GM15510 (cell line): ENCODE measurements around the gene OSGEP.

Source experiments
- POLR2A ChIP-seq: IDR thresholded peaks from 3 replicates; pipeline ENCODE4 v1.6.1; 2011; ENCODE audit warnings: borderline replicate concordance; ENCODE audit not compliant: insufficient read length; ENCODE audit errors: extremely low read depth

OSGEP gene

GRCh38 chr14:20424851-20425250, 29.8 kb downstream of the OSGEP start:
- TF ChIP-seq POLR2A: no peak

GRCh38 chr14:20422886-20423285, 31.7 kb downstream of the OSGEP start:
- TF ChIP-seq POLR2A: no peak

GRCh38 chr14:20421267-20421666, 33.3 kb downstream of the OSGEP start:
- no peak for TF ChIP-seq POLR2A

GRCh38 chr14:20419419-20419818, 35.2 kb downstream of the OSGEP start:
- TF ChIP-seq POLR2A: no peak

- no peak for TF ChIP-seq POLR2A
Observed at GRCh38 chr14:20418501-20418909, 36.1 kb downstream of the OSGEP start.

- no peak for TF ChIP-seq POLR2A
Observed at GRCh38 chr14:20417250-20418186, 37.1 kb downstream of the OSGEP start.

- TF ChIP-seq POLR2A: no peak
Observed at GRCh38 chr14:20416223-20416622, 38.4 kb downstream of the OSGEP start.

GRCh38 chr14:20415782-20416206, 38.8 kb downstream of the OSGEP start:
- no peak for TF ChIP-seq POLR2A

GRCh38 chr14:20413744-20414082, 40.9 kb downstream of the OSGEP start:
- TF ChIP-seq POLR2A: no peak

- peak; percentile 73 for TF ChIP-seq POLR2A
Observed at GRCh38 chr14:20412876-20413743, 41.5 kb downstream of the OSGEP start, which contains the start of gene TEP1. Gene TEP1, minus strand, starts transcription at chr14:20413501. Its CDS starts 5,062 bp downstream, at chr14:20408439.

GRCh38 chr14:20412411-20412810, 42.2 kb downstream of the OSGEP start:
- TF ChIP-seq POLR2A: no peak

- TF ChIP-seq POLR2A: no peak
Observed at GRCh38 chr14:20409226-20409625, 45.4 kb downstream of the OSGEP start.

GRCh38 chr14:20403521-20403920, 51.1 kb downstream of the OSGEP start:
- TF ChIP-seq POLR2A: no peak

GRCh38 chr14:20400965-20401593, 53.5 kb downstream of the OSGEP start:
- no peak for TF ChIP-seq POLR2A

GRCh38 chr14:20400589-20400964, 54.0 kb downstream of the OSGEP start:
- TF ChIP-seq POLR2A: no peak
